Aorta (tissue), 5 donors: ENCODE measurements around the gene ADAMTS19. TPM values are rescaled to one million over a fixed set of nuclear protein-coding genes. Genes with fewer than 3 reads are reported as not detected.
"Not testable (repeated sequence)": the region's sequence is repeated elsewhere in the genome, so short reads cannot be mapped to it uniquely, and the experiment has no call there.

Source experiments
- ATAC-seq: fragments of 200-7000 bp; cut with Tn5 transposase; one replicate; pipeline ENCODE4 v1.9.1; 2022; ENCODE audit warnings: moderate library complexity; ENCODE audit not compliant: low FRiP score
- DNase-seq, 2 donors: peaks; one replicate each; pipeline ENCODE4 v3.0.0-alpha.2; 2020
- H3K27ac ChIP-seq, 2 donors: one replicate each; pipeline ENCODE4 v1.5.1; 2013; ENCODE audit warnings: low read length in 2 of 2, mild to moderate bottlenecking in 2 of 2, moderate library complexity in 2 of 2, control low read depth in 1 of 2, inconsistent platforms in 1 of 2, low read depth in 1 of 2
- H3K27me3 ChIP-seq, 2 donors: one replicate each; pipeline ENCODE4 v1.6.1; 2013; ENCODE audit warnings: control low read depth in 1 of 2, low read length in 1 of 2, mild to moderate bottlenecking in 1 of 2, moderate library complexity in 1 of 2; ENCODE audit not compliant: insufficient read depth in 2 of 2, control insufficient read depth in 1 of 2
- H3K36me3 ChIP-seq, 2 donors: one replicate each; pipeline ENCODE4 v1.6.1; 2013; ENCODE audit warnings: control low read depth in 1 of 2, low read length in 1 of 2, mild to moderate bottlenecking in 1 of 2; ENCODE audit not compliant: insufficient read depth in 2 of 2, control insufficient read depth in 1 of 2
- H3K4me1 ChIP-seq, 2 donors: one replicate each; pipeline ENCODE4 v1.6.1; 2013; ENCODE audit warnings: low read length in 2 of 2, control low read depth in 1 of 2, mild to moderate bottlenecking in 1 of 2, moderate library complexity in 1 of 2; ENCODE audit not compliant: insufficient read depth in 2 of 2, control insufficient read depth in 1 of 2
- H3K4me3 ChIP-seq, 2 donors: one replicate each; pipeline ENCODE4 v1.5.1; 2013; ENCODE audit warnings: low read length in 2 of 2, control low read depth in 1 of 2, mild to moderate bottlenecking in 1 of 2
- H3K9me3 ChIP-seq: one replicate; pipeline ENCODE4 v1.6.1; 2013; ENCODE audit warnings: mild to moderate bottlenecking, low read length; ENCODE audit not compliant: control insufficient read depth
- WGBS, 2 donors: extraction: QIAGEN DNeasy Blood & Tissue Kit; methylation state at CpG; one replicate each; pipeline ENCODE4 v1.1.7; 2013; 5-methylcytosine and 5-hydroxymethylcytosine counted together
- intact Hi-C, 2 donors: fragments of 100-400 bp; cut with DNase I; formaldehyde crosslinking; loops; one replicate each; pipeline versions ENCODE4 v1.14.2 to v1.15.0; 2022
- polyA plus RNA-seq, 2 donors: library from polyadenylated mRNA; stranded (reverse); fragments of 200-250 nt; gene quantifications; one replicate each; pipeline ENCODE4 v1.2.3, GENCODE V29; 2013
- total RNA-seq, 2 donors: library from RNA; stranded (reverse); fragmentation: NEBNext Ultra II Directional; extraction: Animal tissue kit (Norgen Biotek cat#: 25700); gene quantifications; one replicate each; pipeline ENCODE4 v1.2.1, GENCODE V29; 2021
- donor health status: healthy with polysubstance abuse.
- donor health status: Bipolar disorder and iron deficiency.
- donor health status: DM: no; HTN: no; CAD: no.
- donor health status: DM: no; HTN: no; CAD: no.
- donor health status: DM: yes; HTN: yes; CAD: no.

The ADAMTS19 gene
- total and polyA plus RNA-seq, 4 donors, result 0.25 to 0.79 (median 0.36) TPM

DNA sequence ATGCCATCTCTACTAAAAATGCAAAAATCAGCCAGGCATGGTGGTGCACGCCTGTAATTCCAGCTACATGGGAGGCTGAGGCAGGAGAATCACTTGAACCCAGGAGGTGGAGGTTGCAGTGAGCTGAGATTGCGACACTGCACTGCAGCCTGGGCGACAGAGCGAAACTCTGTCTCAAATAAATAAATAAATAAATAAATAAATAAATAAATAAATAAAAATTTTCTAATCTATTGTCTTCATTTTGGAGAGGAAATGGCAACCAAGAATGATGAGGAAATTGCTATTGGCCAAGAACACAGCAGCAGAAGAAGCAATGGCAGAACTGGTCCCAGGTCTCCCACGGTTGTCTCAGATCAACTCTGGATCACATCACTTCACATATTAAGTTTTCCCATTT lies 31.5 kb upstream of the ADAMTS19 start:
- H3K36me3 ChIP-seq, H3K9me3 ChIP-seq, ATAC-seq, DNase-seq, H3K27ac ChIP-seq, intact Hi-C loops, H3K27me3 ChIP-seq, H3K4me1 ChIP-seq, H3K4me3 ChIP-seq: not testable (repeated sequence)
- WGBS, 2 donors, result 94 to 96% methylated on average over 5 of the region's 5 CpGs

DNA sequence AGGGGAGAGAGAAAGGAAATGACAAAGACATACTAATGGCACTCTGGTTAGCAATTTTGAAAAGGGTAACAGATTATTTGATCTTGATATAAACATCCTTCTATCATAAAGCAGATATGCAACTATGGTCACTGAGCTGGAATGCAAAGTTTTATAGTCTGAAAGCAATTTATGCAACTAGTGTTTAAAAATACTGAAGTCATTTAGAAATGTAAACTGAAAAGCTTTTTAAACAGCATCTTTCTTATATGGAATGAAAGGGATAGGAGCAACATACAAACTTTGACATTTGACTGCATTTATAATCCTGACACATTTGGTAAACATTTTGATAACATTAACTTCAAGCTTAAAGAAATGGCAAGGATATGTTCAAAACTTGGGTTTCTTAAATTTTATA lies 28.7 kb upstream of the ADAMTS19 start:
- H3K27ac ChIP-seq, result no peak overlapping the region
- intact Hi-C loops, result no loop called here
- no peaks in the 10 kb centered on the region for H3K36me3 ChIP-seq
- DNase-seq, result no peak
- no peak overlapping the region for H3K4me3 ChIP-seq
- ATAC-seq, result no peak
- H3K27me3 ChIP-seq, result no peaks in the 10 kb centered on the region
- no peaks in the 10 kb centered on the region for H3K4me1 ChIP-seq
- H3K9me3 ChIP-seq, result no peaks in the 10 kb centered on the region

DNA sequence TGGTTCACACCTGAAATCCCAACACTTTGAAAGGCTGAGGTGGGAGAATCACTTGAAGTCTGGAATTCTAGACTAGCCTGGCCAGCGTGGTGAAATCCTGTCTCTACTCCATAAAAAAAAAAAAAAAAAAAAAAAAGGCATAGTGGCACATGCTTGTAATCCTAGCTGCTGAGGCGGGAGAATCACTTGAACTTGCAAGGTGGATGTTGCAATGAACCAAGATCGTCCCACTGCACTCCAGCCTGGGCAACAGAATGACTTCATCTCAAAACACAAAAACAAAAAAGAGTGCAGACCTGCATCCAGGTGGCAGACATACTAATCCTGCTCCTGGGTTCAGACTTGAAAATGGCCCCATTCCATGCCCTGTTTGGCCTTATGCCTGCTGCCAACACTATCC lies 21.8 kb upstream of the ADAMTS19 start:
- H3K27me3 ChIP-seq, result no peaks in the 10 kb centered on the region
- no peaks in the 10 kb centered on the region for H3K4me1 ChIP-seq
- ATAC-seq (no peak), DNase-seq (no peak)
- intact Hi-C loops, result no loop called here
- H3K4me3 ChIP-seq, result no peak overlapping the region
- WGBS, 2 donors, result 90 to 94% methylated on average over 3 of the region's 3 CpGs
- H3K27ac ChIP-seq, result no peak overlapping the region
- H3K9me3 ChIP-seq, result no peaks in the 10 kb centered on the region
- H3K36me3 ChIP-seq, result no peaks in the 10 kb centered on the region

DNA sequence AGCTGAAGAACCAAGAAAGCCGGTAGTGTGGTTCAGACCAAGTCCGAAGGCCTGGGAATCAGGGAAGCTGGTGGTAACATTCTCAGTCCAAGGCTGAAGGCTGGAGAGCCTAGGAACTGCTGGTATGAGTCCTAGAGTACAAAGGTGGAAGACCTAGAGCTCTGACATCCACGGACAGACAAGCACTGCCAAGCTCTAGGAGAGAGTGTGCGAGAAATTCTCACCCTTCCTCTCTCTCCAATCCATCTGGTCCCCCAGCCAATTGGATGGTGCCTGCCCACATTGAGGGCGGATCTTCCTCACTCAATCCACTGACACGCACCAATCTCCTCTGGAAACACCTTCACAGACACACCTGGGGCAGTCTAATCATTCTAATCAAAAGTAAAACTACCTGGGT lies 19.7 kb upstream of the ADAMTS19 start:
- H3K36me3 ChIP-seq, result no peaks in the 10 kb centered on the region
- H3K9me3 ChIP-seq, result no peaks in the 10 kb centered on the region
- H3K4me3 ChIP-seq, result no peak overlapping the region
- no peak for ATAC-seq
- WGBS, 2 donors, result 89 to 91% methylated on average over 6 of the region's 6 CpGs
- H3K27ac ChIP-seq, result no peak overlapping the region
- no peak for DNase-seq
- H3K27me3 ChIP-seq, result no peaks in the 10 kb centered on the region
- intact Hi-C loops, result no loop called here
- H3K4me1 ChIP-seq, result no peaks in the 10 kb centered on the region

DNA sequence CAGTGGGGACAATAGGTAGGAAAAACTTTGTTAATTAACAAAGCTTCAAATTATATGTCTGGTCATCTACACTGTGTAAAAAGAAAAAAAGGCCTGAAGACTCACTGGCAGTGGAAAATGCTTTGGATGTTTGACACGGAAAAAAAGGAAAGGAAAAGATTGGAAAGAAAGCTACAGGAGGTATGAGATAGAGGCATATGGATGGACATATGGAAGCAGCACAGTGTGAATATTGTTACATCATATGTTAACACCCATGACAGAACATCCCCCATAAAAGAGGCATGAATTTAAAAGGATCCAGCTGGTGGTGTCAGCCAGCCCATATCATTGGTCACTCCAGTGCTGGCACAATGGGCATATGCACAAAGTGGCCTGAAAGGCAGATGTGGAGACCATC lies 19.0 kb upstream of the ADAMTS19 start:
- ATAC-seq, result no peak
- no peak overlapping the region for H3K27ac ChIP-seq
- WGBS, 2 donors, result 90 to 96% methylated on average over 1 of the region's 1 CpG
- DNase-seq, result no peak
- intact Hi-C loops, result no loop called here
- no peak overlapping the region for H3K4me3 ChIP-seq
- H3K4me1 ChIP-seq, result no peaks in the 10 kb centered on the region
- H3K36me3 ChIP-seq, result no peaks in the 10 kb centered on the region
- H3K27me3 ChIP-seq, result no peaks in the 10 kb centered on the region
- no peaks in the 10 kb centered on the region for H3K9me3 ChIP-seq

DNA sequence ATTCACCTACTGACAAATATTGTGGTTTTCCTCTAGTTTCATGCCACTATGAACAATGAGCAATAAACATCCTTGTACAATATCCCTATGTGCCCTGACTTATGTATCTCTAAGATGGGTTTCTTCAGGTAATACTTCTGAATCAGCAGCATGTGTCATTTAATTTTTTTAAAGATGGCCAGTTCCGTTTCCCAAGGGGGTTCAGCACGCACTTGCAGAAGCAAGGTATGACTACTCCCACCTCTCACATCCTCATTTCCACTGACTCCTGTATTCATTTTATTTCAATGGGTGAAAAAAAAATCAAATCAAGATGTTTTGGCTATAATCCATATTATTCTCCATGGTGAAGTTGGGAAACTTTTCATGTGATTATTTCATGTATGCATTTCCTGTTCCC lies 14.7 kb upstream of the ADAMTS19 start:
- DNase-seq (no peak), ATAC-seq (no peak)
- WGBS, 2 donors, result 96 to 98% methylated on average over 2 of the region's 2 CpGs
- intact Hi-C loops, result no loop called here
- H3K4me3 ChIP-seq, result no peak overlapping the region
- no peaks in the 10 kb centered on the region for H3K9me3 ChIP-seq
- H3K4me1 ChIP-seq, result no peaks in the 10 kb centered on the region
- no peak overlapping the region for H3K27ac ChIP-seq
- no peaks in the 10 kb centered on the region for H3K27me3 ChIP-seq
- H3K36me3 ChIP-seq, result no peaks in the 10 kb centered on the region

DNA sequence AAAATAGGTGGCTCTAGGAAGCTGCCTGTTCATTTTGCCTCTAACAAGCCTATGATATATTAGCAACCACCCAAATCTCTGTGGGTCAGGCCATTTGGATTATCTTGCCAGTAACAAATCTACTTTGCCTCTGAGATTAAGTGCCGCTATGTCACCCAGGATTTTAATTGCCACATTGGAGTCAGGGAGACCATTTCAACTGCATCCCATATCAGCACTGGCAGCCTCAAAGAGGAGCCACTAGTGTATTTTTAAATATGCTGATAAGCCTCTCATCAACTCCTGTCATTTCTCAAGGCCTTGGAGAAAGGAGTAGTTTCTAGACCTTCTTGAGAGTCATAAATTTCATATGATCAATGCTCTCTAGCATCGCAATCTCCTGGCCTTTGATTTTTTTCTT lies 12.1 kb upstream of the ADAMTS19 start:
- intact Hi-C loops, result no loop called here
- Histone ChIP-seq H3K4me3 (no peak overlapping the region), H3K36me3 (no peaks in the 10 kb centered on the region), H3K9me3 (no peaks in the 10 kb centered on the region), H3K27ac (no peak overlapping the region), H3K27me3 (no peaks in the 10 kb centered on the region), H3K4me1 (no peaks in the 10 kb centered on the region)
- ATAC-seq, result no peak
- no peak for DNase-seq
- WGBS, 2 donors, result 88 to 93% methylated on average over 2 of the region's 2 CpGs

DNA sequence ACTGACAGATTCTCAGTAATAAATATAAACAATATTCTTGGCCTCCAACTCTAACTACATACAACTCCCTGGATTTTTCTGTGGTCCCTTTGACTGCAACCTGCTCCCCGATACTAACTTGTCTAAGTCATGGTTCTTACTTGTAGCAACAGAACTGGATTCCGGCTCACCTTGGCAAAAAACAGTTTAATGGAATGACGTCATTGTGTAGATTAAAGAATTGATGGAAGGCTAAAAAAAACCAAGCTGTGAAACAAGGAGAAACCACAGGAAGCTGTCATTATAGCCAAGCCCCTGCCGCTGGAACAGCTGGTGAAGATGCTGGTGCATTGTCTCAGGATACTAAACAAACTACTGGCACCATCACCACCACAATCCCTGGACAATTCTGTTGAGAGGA lies 11.4 kb upstream of the ADAMTS19 start:
- ATAC-seq (no peak), DNase-seq (no peak)
- Histone ChIP-seq H3K4me3 (no peak overlapping the region), H3K36me3 (no peaks in the 10 kb centered on the region), H3K27ac (no peak overlapping the region), H3K27me3 (no peaks in the 10 kb centered on the region), H3K9me3 (no peaks in the 10 kb centered on the region), H3K4me1 (no peaks in the 10 kb centered on the region)
- intact Hi-C loops, result no loop called here
- WGBS, 2 donors, result 94 to 95% methylated on average over 4 of the region's 4 CpGs

DNA sequence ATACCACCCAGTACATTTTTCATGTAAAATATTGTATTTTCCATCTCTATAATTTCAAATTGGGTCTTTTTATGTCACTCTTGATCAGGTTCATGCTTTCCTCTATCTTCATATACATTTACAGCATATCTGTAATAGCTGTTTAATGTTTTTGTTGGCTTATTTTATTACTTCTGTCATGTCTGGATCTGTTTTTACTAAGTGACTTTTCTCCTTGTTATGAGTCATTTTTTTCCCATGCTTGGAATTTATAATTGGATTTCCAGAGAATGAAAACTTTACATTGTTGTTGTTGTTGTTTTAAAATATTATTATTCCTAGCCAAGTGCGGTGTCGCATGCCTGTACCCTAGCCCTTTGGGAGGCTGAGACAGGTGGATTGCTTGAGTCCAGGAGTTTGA lies 5.6 kb upstream of the ADAMTS19 start:
- Histone ChIP-seq H3K27ac (no peak overlapping the region), H3K36me3 (no peaks in the 10 kb centered on the region), H3K4me1 (no peaks in the 10 kb centered on the region), H3K4me3 (no peak overlapping the region), H3K27me3 (no peaks in the 10 kb centered on the region), H3K9me3 (no peaks in the 10 kb centered on the region)
- ATAC-seq (no peak), DNase-seq (no peak)
- intact Hi-C loops, result no loop called here
- 55 to 57% methylated on average over 2 of the region's 2 CpGs for WGBS, 2 donors

DNA sequence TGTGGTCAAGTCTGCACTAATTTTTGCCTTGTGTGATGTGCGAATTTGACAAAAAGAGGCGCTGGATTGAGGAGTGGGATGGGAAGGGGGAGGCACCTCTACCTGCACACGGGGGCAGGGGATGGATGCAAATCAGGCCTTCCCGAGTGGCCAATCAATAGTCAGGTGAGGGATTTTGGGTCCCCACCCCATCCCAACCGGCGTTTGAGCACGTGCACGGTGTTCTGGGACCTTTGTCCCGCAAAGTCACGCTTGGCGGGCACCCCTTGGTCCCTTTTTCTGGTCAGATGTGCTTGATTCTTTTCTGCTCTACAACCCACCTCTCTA lies 685 bp upstream of the ADAMTS19 start:
- Histone ChIP-seq H3K36me3 (no peaks in the 10 kb centered on the region), H3K9me3 (no peaks in the 10 kb centered on the region), H3K27ac (no peak overlapping the region), H3K4me3 (no peak overlapping the region), H3K27me3 (no peaks in the 10 kb centered on the region), H3K4me1 (no peaks in the 10 kb centered on the region)
- WGBS, 2 donors, result 42 to 51% methylated on average over 11 of the region's 11 CpGs
- DNase-seq (no peak), ATAC-seq (no peak)
- intact Hi-C loops, result no loop called here
